Stimulated activated CD4-positive, alpha-beta T cell treated with anti-CD3 and anti-CD28 coated beads, Interleukin-2, amount 100 ng/mL, for 4 hours (primary cell): Measurements from ENCODE around the gene VCL.
"Not testable (repeated sequence)": the region's sequence is repeated elsewhere in the genome, so short reads cannot be mapped to it uniquely, and the experiment has no call there.

Experiments used
- DNase-seq: peaks from one replicate; pipeline ENCODE4 v3.0.0-alpha.2; 2020; ENCODE audit warnings: low read depth

The VCL gene

DNA sequence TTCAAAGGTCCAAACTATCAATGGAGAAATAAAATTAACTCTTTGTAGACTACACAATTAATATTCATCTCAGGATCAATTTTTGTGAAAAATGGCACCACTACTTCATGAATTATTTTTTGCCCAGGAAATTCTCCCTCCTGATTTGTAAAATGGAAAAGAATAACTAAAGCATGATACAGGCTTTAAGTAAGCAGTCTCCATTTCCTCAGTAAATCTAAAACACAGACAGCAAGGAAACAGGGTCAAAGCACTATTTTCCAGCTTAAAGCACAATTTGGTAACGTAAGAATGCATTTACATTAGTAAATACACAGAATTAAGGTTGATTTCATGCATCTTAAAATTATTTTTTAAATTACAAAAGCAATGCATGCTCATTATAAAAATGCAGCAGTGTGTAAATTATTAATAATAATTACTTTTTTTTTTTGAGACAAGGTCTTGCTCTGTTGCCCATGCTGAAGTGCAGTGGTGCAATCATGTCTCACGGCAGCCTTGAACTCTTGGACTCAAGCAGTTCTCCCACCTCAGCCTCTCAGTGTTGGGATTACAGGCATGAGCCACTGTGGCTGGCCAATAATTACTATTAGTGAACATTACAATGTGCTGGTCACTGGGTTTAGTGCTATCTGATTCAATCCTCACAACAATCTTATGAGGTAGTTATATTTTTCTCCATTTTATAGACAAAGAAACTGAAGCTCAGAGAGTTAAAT lies 26.1 kb upstream of the VCL start:
- no peak for DNase-seq

DNA sequence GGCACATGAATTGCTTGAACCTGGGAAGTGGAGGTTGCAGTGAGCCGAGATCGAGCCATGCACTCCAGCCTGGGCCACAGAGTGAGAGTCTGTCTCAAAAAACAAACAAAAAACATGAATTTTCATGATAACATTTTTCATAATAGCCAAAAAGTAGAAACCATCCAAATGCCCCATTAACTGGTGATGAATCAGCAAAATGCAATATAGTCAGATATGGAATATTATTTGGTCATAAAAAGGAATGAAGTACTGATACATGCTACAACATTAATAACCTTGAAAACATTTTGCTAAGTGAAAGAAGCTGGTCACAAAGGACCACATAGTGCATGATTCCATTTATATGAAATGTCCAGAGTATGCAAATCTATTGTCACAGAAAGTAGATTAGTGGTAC lies 24.5 kb upstream of the VCL start:
- no peak for DNase-seq

- DNase-seq: no peak
Measured at GRCh38 chr10:73974309-73974946, 23.5 kb upstream of the VCL start.

DNA sequence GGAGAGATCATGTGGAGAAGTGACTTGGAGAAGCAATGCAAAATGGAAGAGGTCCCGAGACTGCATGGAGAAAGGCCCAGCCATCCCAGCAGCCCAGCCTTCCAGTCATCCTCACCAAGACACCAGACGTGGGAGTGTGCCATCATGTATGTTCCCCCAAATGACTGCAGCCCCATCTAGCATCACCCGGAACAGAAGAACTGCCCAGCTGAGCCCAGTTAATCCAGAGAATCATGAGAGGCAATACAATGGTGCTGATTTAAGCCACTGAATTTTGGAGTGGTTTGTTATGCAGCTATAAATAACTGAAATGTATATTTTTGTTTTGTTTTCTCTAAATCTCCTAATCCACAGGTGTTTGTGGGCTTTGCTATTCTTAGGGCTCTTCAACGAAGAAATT lies 22.5 kb upstream of the VCL start:
- DNase-seq: no peak

GRCh38 chr10:73979141-73979808 lies 18.6 kb upstream of the VCL start:
- no peak for DNase-seq

- no peak for DNase-seq
Measured at GRCh38 chr10:73979809-73980433, 18.0 kb upstream of the VCL start.

DNA sequence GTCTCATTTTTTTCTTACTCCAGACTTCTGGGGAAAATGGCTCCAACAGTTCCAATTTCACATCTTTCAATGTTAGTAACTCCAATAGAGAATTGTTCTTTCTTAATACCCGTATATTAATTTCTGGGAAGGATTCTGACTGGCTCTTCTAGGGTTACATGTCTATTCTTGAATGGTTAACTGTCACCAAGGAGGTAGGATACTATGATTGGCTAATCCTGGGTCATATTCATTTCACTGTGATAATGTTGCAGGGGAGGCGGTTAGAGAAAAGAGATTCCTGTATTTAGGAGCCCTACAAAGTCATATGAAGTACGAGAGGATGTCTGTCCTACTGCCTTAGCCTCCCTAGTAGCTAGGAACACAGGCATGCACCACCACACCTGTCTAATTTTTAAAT lies 16.1 kb upstream of the VCL start:
- no peak for DNase-seq

- no peak for DNase-seq
Measured at GRCh38 chr10:73983096-73984047, 14.5 kb upstream of the VCL start.

DNA sequence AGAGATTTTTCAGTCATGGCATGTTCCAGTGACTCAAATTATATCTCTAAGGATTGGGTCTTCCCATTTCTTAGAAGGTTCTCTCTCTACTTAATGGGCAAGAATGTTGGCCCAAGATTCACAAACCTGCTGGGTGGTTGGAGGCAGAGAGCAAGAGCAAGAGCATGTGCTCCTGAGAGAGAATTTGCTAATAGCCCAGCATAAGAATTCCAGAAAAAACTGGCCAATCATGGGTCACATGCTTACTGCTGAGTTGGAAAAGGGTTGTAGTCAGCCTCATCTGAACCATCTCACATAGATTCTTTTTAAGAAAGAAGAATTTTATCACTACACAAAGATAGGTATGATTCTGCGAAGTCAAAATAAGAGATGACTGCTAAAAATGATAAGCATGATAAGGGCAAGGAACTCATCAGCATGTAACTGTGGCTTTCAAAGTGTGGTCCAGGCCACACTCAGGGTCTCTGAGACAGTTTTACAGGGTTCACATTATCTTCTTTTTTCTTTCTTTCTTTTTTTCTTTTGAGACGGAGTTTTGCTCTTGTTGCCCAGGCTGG lies 8.2 kb upstream of the VCL start:
- DNase-seq: no peak

GRCh38 chr10:73991203-73991883 lies 6.6 kb upstream of the VCL start:
- DNase-seq: no peak

GRCh38 chr10:73991884-73992245 lies 6.1 kb upstream of the VCL start:
- DNase-seq: peak; percentile 58

DNA sequence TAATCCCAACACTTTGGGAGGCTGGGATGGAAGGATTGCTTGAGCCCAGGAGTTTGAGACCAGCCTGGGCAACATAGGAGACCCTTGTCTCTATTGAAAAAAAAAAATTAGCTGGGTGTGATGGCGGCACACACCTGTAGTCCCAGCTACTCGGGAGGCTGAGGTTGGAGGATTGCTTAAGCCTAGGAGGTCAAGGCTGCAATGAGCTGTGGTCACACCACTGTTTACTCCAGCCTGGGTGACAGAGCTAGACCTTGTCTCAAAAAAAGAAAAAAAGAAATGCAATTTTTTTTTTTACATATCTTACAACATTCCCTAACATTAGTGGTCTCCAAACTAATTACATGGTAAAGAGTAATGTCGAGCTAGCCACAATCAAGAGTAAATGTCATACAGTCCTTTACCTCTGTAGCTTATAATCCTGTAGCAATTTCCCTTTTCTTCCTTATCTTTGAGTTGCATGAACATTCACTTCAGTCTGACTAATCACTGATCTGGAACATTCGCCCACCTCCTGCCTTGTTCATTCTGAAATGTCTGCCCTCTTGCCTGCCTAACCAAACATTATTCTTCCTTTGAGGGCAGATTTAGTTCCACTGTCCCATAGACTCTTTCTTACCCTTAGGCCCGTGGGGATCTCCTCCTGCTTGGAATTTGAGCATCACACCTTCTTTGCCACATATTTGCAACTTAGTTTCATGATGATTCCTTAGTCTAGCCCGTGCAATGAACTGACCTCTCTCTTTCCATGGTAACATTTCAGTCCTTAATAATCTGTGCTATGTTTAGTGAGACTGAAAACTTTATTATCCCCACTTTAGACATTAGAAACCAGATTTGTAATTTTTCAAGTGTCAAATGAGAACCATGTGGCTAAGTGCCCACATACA lies 4.8 kb upstream of the VCL start:
- DNase-seq: no peak

GRCh38 chr10:73995035-73995358 lies 2.9 kb upstream of the VCL start:
- DNase-seq: no peak

GRCh38 chr10:73997461-73997786 lies 492 bp upstream of the VCL start:
- DNase-seq: peak; percentile 54

GRCh38 chr10:73998623-73998928 lies 660 bp downstream of the VCL start:
- DNase-seq: no peak

DNA sequence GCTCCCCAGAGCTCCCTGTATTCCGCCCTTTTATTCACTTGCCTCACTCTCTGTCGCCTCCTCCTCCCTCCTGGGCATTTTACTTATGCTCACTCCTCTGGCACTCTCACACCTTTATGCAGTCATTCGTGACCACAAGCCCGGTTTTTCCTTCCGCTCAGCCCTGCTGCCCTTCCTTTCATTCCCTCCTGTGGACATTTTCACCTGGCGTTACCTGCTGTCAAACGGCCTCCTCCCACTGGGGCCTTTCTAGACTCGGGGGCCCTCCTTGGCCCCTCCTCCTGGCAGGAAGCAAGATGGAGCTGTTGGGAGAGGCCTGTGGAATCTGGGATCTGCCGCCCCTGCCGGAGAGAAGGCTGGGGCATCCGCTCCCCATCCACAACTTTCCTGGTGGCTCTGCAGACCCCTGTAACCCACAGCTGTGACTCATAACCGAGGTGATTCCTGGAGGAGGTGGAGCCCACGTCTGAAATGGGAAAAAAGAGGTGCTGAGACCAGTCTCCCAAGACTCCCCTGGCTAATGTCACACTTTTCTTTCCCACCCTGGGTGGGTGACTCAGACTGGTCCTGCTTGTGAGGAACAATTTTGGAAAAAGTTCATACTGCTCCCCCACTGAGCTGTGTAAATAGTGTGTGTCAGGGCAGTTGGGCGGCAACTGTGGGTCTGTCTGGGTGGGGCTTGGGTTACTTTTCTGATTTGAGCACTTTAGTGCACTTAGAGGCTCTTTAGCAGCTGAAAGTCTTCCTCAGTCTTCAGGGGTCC lies 1.2 kb downstream of the VCL start:
- DNase-seq: no peak

DNA sequence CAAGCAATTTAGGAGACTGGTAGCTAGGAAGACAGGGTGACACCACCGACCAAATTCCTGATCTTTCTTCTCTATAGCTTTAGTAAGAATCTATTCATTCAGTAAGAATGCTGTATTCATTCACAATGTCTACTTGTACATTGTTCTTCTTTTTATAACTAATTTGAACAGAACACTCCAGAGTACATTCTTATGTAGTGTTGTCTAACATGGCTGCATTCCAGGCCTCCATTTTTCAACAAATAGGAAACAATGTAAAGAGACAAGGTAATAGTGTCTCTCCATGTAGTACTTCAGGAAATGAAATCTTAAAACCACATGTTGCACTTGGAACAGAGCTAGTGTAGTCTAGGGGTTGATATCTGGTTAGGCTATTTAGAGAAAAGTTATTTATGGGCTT lies 1.8 kb downstream of the VCL start:
- no peak for DNase-seq

- not testable (repeated sequence) for DNase-seq
Measured at GRCh38 chr10:74000244-74000643, 2.3 kb downstream of the VCL start.

- no peak for DNase-seq
Measured at GRCh38 chr10:74000892-74001669, 3.2 kb downstream of the VCL start.
